Colon (tissue), 2 donors: Measurements from ENCODE around the gene BCL11B.

Source experiments
- FAIRE-seq: peaks from 2 replicates; lab custom pipeline; 2012; peaks lifted over from hg19 to GRCh38; lab: Jason Lieb, UNC
- donor health status: control.
- donor health status: control.

The BCL11B gene

GRCh38 chr14:99224116-99224910, 47.7 kb downstream of the BCL11B start:
- FAIRE-seq: no peak

GRCh38 chr14:99221445-99221844, 50.6 kb downstream of the BCL11B start:
- FAIRE-seq: no peak

- no peak for FAIRE-seq
These were observed 54.7 kb downstream of the BCL11B start for GRCh38 chr14:99217066-99217955.

- no peak for FAIRE-seq
These were observed 55.8 kb downstream of the BCL11B start for GRCh38 chr14:99216191-99216590.

- FAIRE-seq: no peak
These were observed 56.7 kb downstream of the BCL11B start for GRCh38 chr14:99215277-99215676.

- FAIRE-seq: no peak
These were observed 57.3 kb downstream of the BCL11B start for GRCh38 chr14:99214701-99215100.

GRCh38 chr14:99213527-99213971, 58.4 kb downstream of the BCL11B start:
- FAIRE-seq: no peak

GRCh38 chr14:99213101-99213500, 58.9 kb downstream of the BCL11B start:
- no peak for FAIRE-seq

GRCh38 chr14:99212646-99213045, 59.4 kb downstream of the BCL11B start:
- no peak for FAIRE-seq

- no peak for FAIRE-seq
These were observed 59.8 kb downstream of the BCL11B start for GRCh38 chr14:99212199-99212598.

GRCh38 chr14:99211410-99211809, 60.6 kb downstream of the BCL11B start:
- no peak for FAIRE-seq

GRCh38 chr14:99210333-99210732, 61.7 kb downstream of the BCL11B start:
- no peak for FAIRE-seq

- FAIRE-seq: no peak
These were observed 62.6 kb downstream of the BCL11B start for GRCh38 chr14:99209409-99209808.

GRCh38 chr14:99208318-99208717, 63.7 kb downstream of the BCL11B start:
- FAIRE-seq: no peak

- no peak for FAIRE-seq
These were observed 64.5 kb downstream of the BCL11B start for GRCh38 chr14:99207456-99207855.

GRCh38 chr14:99206090-99206489, 65.9 kb downstream of the BCL11B start:
- no peak for FAIRE-seq

GRCh38 chr14:99205086-99205688, 66.8 kb downstream of the BCL11B start:
- no peak for FAIRE-seq

GRCh38 chr14:99203801-99204200, 68.2 kb downstream of the BCL11B start:
- no peak for FAIRE-seq

GRCh38 chr14:99203080-99203479, 68.9 kb downstream of the BCL11B start:
- FAIRE-seq: no peak

GRCh38 chr14:99202516-99202915, 69.5 kb downstream of the BCL11B start:
- FAIRE-seq: no peak

GRCh38 chr14:99201351-99202073, 70.5 kb downstream of the BCL11B start:
- no peak for FAIRE-seq

- FAIRE-seq: no peak
These were observed 71.4 kb downstream of the BCL11B start for GRCh38 chr14:99200654-99201005.
